Tibial nerve (tissue), 4 donors: ENCODE measurements around the gene CMPK2. TPM values are rescaled to one million over a fixed set of nuclear protein-coding genes. Genes with fewer than 3 reads are reported as not detected.

Experiments used
- DNase-seq, 2 donors: peaks; one replicate each; pipeline ENCODE4 v3.0.0-alpha.2; 2019; ENCODE audit warnings: low spot score in 2 of 2
- H3K27ac ChIP-seq, 4 donors: fragments of 200-600 bp; sonication (generic) in 3 of 4; one replicate each; pipeline ENCODE4 v1.5.1; 2017 to 2019; ENCODE audit warnings: mild to moderate bottlenecking in 1 of 4
- H3K27me3 ChIP-seq, 2 donors: fragments of 200-600 bp; sonication (generic) in 1 of 2; one replicate each; pipeline versions ENCODE4 v1.5.1 to v1.6.0; 2017 to 2019
- H3K36me3 ChIP-seq, 3 donors: fragments of 200-600 bp; sonication (generic); one replicate each; pipeline ENCODE4 v1.5.1; 2018 to 2019
- H3K4me1 ChIP-seq, 4 donors: fragments of 200-600 bp; sonication (generic) in 3 of 4; one replicate each; pipeline ENCODE4 v1.5.1; 2017 to 2019
- H3K4me3 ChIP-seq, 4 donors: fragments of 200-600 bp; sonication (generic) in 3 of 4; one replicate each; pipeline ENCODE4 v1.5.1; 2017 to 2019; ENCODE audit warnings: mild to moderate bottlenecking in 1 of 4, moderate library complexity in 1 of 4
- H3K9me3 ChIP-seq, 4 donors: fragments of 200-600 bp; sonication (generic) in 3 of 4; one replicate each; pipeline ENCODE4 v1.5.1; 2017 to 2019
- CTCF ChIP-seq, 5 experiments: fragments of 200-600 bp in 3 of 5; fragments of 450-650 bp in 2 of 5; sonication (generic) in 3 of 5; IDR thresholded peaks; one replicate each; pipeline ENCODE4 v1.5.1; 2016 to 2019; ENCODE audit warnings: antibody characterized with exemption in 5 of 5, mild to moderate bottlenecking in 3 of 5, moderate library complexity in 2 of 5
- EP300 ChIP-seq, 2 donors: sonication (generic); formaldehyde crosslinking; IDR thresholded peaks; one replicate each; pipeline ENCODE4 v1.6.1; 2017; ENCODE audit warnings: antibody characterized with exemption in 2 of 2, mild to moderate bottlenecking in 1 of 2
- POLR2A ChIP-seq, 2 donors: fragments of 450-650 bp; IDR thresholded peaks; one replicate each; pipeline ENCODE4 v1.6.1; 2017; ENCODE audit warnings: antibody characterized with exemption in 2 of 2, mild to moderate bottlenecking in 2 of 2, moderate library complexity in 2 of 2
- WGBS, 2 donors: methylation state at CpG; one replicate each; pipeline ENCODE4 v1.1.5; 2018; 5-methylcytosine and 5-hydroxymethylcytosine counted together
- total RNA-seq, 4 donors: library from RNA; depleted of rRNA; stranded (reverse); fragments of >200 nt; gene quantifications; one replicate each; pipeline ENCODE4 v1.1.0, GENCODE V29; 2016

CMPK2 gene
- total RNA-seq, 4 donors from 2014 or later: 4.5 to 11.4 (median 7.4) TPM

DNA sequence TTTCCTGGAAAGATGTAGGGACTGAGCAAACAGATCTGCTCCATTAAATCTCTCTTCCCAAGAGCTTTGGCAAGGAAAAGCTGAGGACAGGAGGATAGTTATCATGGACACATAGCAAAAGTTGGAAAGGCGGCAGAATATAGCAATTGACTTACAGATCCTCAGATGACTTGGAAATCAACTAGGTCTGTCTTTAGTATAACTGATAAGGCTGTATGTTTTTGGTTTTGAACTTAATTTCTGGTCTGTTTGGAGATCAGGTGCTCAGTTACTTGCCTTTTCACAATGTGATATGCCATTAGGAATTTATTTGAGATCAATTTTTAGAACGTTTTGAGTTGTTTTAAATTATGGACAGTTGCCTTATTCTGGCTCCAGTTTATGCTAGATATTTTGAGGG, 19.8 kb upstream of the CMPK2 start:
- no peak overlapping the region for H3K27ac ChIP-seq
- 86 to 88% methylated on average over 2 of the region's 2 CpGs for WGBS, 2 donors
- no peaks in the 10 kb centered on the region for H3K9me3 ChIP-seq
- H3K4me3 ChIP-seq: no peak overlapping the region
- DNase-seq: no peak
- TF ChIP-seq EP300 (IDR thresholded peaks at IDR 0.05): no peak
- no peak for TF ChIP-seq CTCF (IDR thresholded peaks at IDR 0.05)
- TF ChIP-seq POLR2A (IDR thresholded peaks at IDR 0.05): no peak
- H3K27me3 ChIP-seq: no peaks in the 10 kb centered on the region
- peaks cover 0 to 22% (median 0%) of the 10 kb centered on the region in 3 donors for H3K36me3 ChIP-seq
- H3K4me1 ChIP-seq: peaks cover 0 to 8% (median 0%) of the 10 kb centered on the region in 4 donors

- 61 to 65% methylated on average over 7 of the region's 7 CpGs for WGBS, 2 donors
- Histone ChIP-seq H3K27ac (no peak overlapping the region), H3K9me3 (no peaks in the 10 kb centered on the region), H3K36me3 (peaks cover 0 to 22% (median 0%) of the 10 kb centered on the region in 3 donors), H3K4me1 (peaks cover 0 to 20% (median 3%) of the 10 kb centered on the region in 4 donors), H3K27me3 (no peaks in the 10 kb centered on the region), H3K4me3 (no peak overlapping the region)
- no peak for DNase-seq
- TF ChIP-seq EP300 (IDR thresholded peaks at IDR 0.05) (peak in 1 of 2 donors; percentile 10), CTCF (IDR thresholded peaks at IDR 0.05) (no peak), POLR2A (IDR thresholded peaks at IDR 0.05) (no peak)
These were observed 17.9 kb upstream of the CMPK2 start for GRCh38 chr2:6883448-6884122.

- Histone ChIP-seq H3K36me3 (peaks cover 0 to 11% (median 0%) of the 10 kb centered on the region in 3 donors), H3K4me1 (peaks cover 0 to 34% (median 13%) of the 10 kb centered on the region in 4 donors), H3K4me3 (no peak overlapping the region), H3K27ac (no peak overlapping the region), H3K9me3 (no peaks in the 10 kb centered on the region), H3K27me3 (no peaks in the 10 kb centered on the region)
- DNase-seq: no peak
- 93 to 98% methylated on average over 5 of the region's 5 CpGs for WGBS, 2 donors
- TF ChIP-seq CTCF (IDR thresholded peaks at IDR 0.05) (no peak), EP300 (IDR thresholded peaks at IDR 0.05) (no peak), POLR2A (IDR thresholded peaks at IDR 0.05) (no peak)
These were observed 15.8 kb upstream of the CMPK2 start for GRCh38 chr2:6881516-6881915.

- DNase-seq: no peak
- Histone ChIP-seq H3K27me3 (no peaks in the 10 kb centered on the region), H3K36me3 (peaks cover 0 to 11% (median 0%) of the 10 kb centered on the region in 3 donors), H3K4me3 (no peak overlapping the region), H3K27ac (no peak overlapping the region), H3K9me3 (no peaks in the 10 kb centered on the region), H3K4me1 (peaks cover 0 to 34% (median 13%) of the 10 kb centered on the region in 4 donors)
- 91 to 92% methylated on average over 1 of the region's 1 CpG for WGBS, 2 donors
- TF ChIP-seq POLR2A (IDR thresholded peaks at IDR 0.05) (no peak), CTCF (IDR thresholded peaks at IDR 0.05) (no peak), EP300 (IDR thresholded peaks at IDR 0.05) (no peak)
These were observed 15.3 kb upstream of the CMPK2 start for GRCh38 chr2:6881046-6881445.

GRCh38 chr2:6880200-6880733, 14.6 kb upstream of the CMPK2 start:
- no peaks in the 10 kb centered on the region for H3K27me3 ChIP-seq
- 70 to 79% methylated on average over 2 of the region's 2 CpGs for WGBS, 2 donors
- no peak overlapping the region for H3K4me3 ChIP-seq
- H3K27ac ChIP-seq: no peak overlapping the region
- H3K9me3 ChIP-seq: no peaks in the 10 kb centered on the region
- DNase-seq: no peak
- peaks cover 0 to 11% (median 0%) of the 10 kb centered on the region in 3 donors for H3K36me3 ChIP-seq
- H3K4me1 ChIP-seq: peaks cover 0 to 34% (median 13%) of the 10 kb centered on the region in 4 donors
- TF ChIP-seq CTCF (IDR thresholded peaks at IDR 0.05) (no peak), EP300 (IDR thresholded peaks at IDR 0.05) (no peak), POLR2A (IDR thresholded peaks at IDR 0.05) (no peak)
